ENCODE results near the gene USP6NL. TPM values are rescaled to one million over a fixed set of nuclear protein-coding genes. Genes with fewer than 3 reads are reported as not detected.

The USP6NL gene
- total and polyA plus RNA-seq, 9 of the 15 experiments (the other 6 are each of a cell fraction or from before 2014, with no cell fraction given), result 3.2 to 26.6 (median 19.8) TPM

DNA sequence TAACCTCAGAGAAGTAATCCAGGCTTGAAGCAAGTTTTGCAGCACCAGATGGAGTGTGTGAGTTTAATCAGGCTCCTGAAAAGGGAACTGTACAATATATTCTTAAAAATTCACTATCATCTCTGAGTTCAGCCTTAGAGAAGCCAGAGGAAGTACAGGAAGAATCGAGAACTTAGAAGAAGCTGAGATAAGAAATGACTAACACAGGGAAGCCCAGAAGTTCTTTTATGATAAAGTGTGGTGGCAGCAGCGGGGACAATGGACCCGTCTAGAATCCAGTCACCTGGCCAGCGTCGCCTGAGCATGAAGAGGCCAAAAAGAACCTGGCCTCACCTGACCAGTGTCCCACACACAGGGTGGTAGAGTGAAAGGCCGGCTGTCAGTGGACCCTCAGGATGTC is 161.0 kb downstream of the USP6NL start (continued):
- TF ChIP-seq, protein P1, sequence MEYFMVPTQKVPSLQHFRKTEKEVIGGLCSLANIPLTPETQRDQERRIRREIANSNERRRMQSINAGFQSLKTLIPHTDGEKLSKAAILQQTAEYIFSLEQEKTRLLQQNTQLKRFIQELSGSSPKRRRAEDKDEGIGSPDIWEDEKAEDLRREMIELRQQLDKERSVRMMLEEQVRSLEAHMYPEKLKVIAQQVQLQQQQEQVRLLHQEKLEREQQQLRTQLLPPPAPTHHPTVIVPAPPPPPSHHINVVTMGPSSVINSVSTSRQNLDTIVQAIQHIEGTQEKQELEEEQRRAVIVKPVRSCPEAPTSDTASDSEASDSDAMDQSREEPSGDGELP (CRISPR knock-in tag; IDR thresholded peaks at IDR 0.05; ENCODE audit: borderline replicate concordance), result peak; percentile 22; the same call in 1 of the 2 replicates
- TF ChIP-seq, protein P2, sequence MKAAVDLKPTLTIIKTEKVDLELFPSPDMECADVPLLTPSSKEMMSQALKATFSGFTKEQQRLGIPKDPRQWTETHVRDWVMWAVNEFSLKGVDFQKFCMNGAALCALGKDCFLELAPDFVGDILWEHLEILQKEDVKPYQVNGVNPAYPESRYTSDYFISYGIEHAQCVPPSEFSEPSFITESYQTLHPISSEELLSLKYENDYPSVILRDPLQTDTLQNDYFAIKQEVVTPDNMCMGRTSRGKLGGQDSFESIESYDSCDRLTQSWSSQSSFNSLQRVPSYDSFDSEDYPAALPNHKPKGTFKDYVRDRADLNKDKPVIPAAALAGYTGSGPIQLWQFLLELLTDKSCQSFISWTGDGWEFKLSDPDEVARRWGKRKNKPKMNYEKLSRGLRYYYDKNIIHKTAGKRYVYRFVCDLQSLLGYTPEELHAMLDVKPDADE (conservative IDR thresholded peaks at IDR 0.05; ENCODE audit: control insufficient read depth, low read depth, low read length), result no peak
- TF ChIP-seq FIP1L1 (IDR thresholded peaks at IDR 0.05; ENCODE audit: low read depth, low read length, poor library complexity, severe bottlenecking), result no peak
- no peak for TF ChIP-seq CAMTA2 (CRISPR knock-in tag; conservative IDR thresholded peaks at IDR 0.05)
- TF ChIP-seq TAL1 (IDR thresholded peaks at IDR 0.05), result peak; percentile 78
- TF ChIP-seq TBP (optimal IDR thresholded peaks at IDR 0.05; ENCODE audit: low read depth, low read length), result no peak
- TF ChIP-seq L3MBTL2 (IDR thresholded peaks at IDR 0.05), result no peak
- TF ChIP-seq PTRF (tag; IDR thresholded peaks at IDR 0.05), result no peak
- TF ChIP-seq SMARCC2 (IDR thresholded peaks at IDR 0.05; ENCODE audit: low read depth), result peak; percentile 93
- no peak for TF ChIP-seq ZNF77 (CRISPR knock-in tag; IDR thresholded peaks at IDR 0.05)
- peak in 1 of 2 experiments; percentile 14; a peak in 1 of 4 replicates for TF ChIP-seq RAD21 (CRISPR knock-in tag; conservative IDR thresholded peaks at IDR 0.05 in 1 of 2, IDR thresholded peaks at IDR 0.05 in 1 of 2)
- TF ChIP-seq SMARCE1 (IDR thresholded peaks at IDR 0.05), result peak; percentile 95
- no peak for TF ChIP-seq GABPB1 (CRISPR knock-in tag; IDR thresholded peaks at IDR 0.05)
- peak; percentile 95 for TF ChIP-seq DPF2 (IDR thresholded peaks at IDR 0.05)
- TF ChIP-seq ZNF75A (CRISPR knock-in tag; IDR thresholded peaks at IDR 0.05), result no peak
- no peak for TF ChIP-seq MCM7 (IDR thresholded peaks at IDR 0.05)
- TF ChIP-seq KAT7 (CRISPR knock-in tag; IDR thresholded peaks at IDR 0.05; ENCODE audit: borderline replicate concordance), result no peak
- TF ChIP-seq MTA2 (IDR thresholded peaks at IDR 0.05; ENCODE audit: low read depth), result peak; percentile 72
- peak; percentile 88 for TF ChIP-seq TCF3 (CRISPR knock-in tag; IDR thresholded peaks at IDR 0.05)
- TF ChIP-seq TBL1XR1 (IDR thresholded peaks at IDR 0.05; ENCODE audit: low read length in 2 of 2), result peak in 1 of 2 experiments; percentile 50; a peak in 1 of 4 replicates
- TF ChIP-seq, protein P3, sequence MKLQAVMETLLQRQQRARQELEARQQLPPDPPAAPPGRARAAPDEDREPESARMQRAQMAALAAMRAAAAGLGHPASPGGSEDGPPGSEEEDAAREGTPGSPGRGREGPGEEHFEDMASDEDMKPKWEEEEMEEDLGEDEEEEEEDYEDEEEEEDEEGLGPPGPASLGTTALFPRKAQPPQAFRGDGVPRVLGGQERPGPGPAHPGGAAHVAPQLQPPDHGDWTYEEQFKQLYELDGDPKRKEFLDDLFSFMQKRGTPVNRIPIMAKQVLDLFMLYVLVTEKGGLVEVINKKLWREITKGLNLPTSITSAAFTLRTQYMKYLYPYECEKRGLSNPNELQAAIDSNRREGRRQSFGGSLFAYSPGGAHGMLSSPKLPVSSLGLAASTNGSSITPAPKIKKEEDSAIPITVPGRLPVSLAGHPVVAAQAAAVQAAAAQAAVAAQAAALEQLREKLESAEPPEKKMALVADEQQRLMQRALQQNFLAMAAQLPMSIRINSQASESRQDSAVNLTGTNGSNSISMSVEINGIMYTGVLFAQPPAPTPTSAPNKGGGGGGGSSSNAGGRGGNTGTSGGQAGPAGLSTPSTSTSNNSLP (IDR thresholded peaks at IDR 0.05; ENCODE audit: borderline replicate concordance, low read depth, low read length), result no peak
- TF ChIP-seq KDM1A (IDR thresholded peaks at IDR 0.05), result 0 out of 4 replicates have a peak, but pooled peaks of 1 of the 2 experiments have one; percentile 25
- no peak for TF ChIP-seq TOE1 (IDR thresholded peaks at IDR 0.05; ENCODE audit: borderline replicate concordance)
- TF ChIP-seq TOE1 (CRISPR knock-in tag; IDR thresholded peaks at IDR 0.05; ENCODE audit: borderline replicate concordance, low read depth), result no peak
- TF ChIP-seq, protein P4, sequence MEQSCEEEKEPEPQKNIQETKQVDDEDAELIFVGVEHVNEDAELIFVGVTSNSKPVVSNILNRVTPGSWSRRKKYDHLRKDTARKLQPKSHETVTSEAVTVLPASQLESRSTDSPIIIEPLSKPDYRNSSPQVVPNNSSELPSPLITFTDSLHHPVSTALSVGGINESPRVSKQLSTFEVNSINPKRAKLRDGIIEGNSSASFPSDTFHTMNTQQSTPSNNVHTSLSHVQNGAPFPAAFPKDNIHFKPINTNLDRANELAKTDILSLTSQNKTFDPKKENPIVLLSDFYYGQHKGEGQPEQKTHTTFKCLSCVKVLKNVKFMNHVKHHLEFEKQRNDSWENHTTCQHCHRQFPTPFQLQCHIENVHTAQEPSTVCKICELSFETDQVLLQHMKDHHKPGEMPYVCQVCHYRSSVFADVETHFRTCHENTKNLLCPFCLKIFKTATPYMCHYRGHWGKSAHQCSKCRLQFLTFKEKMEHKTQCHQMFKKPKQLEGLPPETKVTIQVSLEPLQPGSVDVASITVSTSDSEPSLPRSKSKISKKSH (CRISPR knock-in tag; IDR thresholded peaks at IDR 0.05), result no peak
- TF ChIP-seq ZNF408 (CRISPR knock-in tag; IDR thresholded peaks at IDR 0.05; ENCODE audit: low read depth), result no peak
